HUDEP-2 (cell line): ENCODE data around the gene RACK1.
"Not testable (repeated sequence)": the region's sequence is repeated elsewhere in the genome, so short reads cannot be mapped to it uniquely, and the experiment has no call there.

ENCODE experiments used
- DNase-seq, 76 experiments: peaks; one replicate each; lab custom pipeline; 2025; ENCODE audit not compliant: unreplicated experiment in 76 of 76; lab: John Stamatoyannopoulos, UW

Gene RACK1

DNA sequence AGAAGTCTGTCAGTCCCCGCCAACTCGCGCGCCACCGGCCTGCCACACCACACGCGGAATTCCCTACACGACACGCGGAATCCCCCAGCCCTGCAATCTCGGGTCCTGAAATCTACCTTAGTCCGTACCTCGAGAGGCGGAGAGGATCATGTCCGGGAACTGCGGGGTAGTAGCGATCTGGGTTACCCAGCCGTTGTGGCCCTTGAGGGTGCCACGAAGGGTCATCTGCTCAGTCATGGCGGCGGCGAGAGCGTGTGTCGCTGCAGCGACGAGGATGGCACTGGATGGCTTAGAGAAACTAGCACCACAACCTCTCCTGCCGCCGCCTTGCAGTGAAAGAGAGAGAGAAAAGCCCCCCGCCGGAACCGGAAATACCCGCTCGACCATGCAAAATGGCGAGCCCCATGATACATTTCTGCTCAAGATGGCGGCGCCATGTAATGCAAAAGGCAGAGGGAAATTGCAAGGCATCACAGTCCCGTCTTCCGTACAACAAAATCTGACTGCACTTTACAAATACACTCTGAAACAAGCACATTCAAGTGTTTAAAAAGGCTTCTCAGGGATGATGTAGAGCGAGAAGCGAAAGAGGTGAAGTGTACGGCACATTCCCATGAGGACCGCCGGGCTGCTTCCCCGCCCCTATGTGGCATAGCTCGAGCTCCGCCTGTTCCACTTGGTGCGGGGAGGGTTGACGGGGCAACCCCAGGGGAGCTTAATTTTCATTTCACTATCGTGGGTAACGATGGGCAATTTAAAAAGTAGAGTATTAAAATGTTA, at the start of gene RACK1:
Gene RACK1, minus strand, starts transcription at position 343 of the 780 bp plus-strand sequence. Its CDS starts 106 bp downstream, at position 237.
- no peak for DNase-seq

DNA sequence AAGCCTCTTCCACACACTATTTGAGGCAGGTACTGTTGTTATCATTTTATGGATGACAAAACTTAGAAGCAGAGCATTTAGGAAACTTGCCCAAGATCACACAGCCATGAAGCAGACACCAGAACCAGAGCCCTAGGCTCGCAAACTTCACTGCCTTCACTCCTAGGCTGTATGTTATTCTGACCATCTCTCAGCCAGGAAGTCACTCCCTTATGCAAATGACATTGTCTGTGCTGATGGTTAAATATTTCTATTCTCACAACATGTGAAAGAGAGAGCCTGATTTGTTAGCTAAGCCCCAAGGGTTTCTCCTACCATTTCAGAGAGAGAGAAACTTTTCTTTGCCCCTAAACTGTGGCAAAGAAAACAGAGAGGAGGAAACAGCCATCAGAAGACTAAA, 43.6 kb upstream of the RACK1 start:
- not testable (repeated sequence) for DNase-seq

DNA sequence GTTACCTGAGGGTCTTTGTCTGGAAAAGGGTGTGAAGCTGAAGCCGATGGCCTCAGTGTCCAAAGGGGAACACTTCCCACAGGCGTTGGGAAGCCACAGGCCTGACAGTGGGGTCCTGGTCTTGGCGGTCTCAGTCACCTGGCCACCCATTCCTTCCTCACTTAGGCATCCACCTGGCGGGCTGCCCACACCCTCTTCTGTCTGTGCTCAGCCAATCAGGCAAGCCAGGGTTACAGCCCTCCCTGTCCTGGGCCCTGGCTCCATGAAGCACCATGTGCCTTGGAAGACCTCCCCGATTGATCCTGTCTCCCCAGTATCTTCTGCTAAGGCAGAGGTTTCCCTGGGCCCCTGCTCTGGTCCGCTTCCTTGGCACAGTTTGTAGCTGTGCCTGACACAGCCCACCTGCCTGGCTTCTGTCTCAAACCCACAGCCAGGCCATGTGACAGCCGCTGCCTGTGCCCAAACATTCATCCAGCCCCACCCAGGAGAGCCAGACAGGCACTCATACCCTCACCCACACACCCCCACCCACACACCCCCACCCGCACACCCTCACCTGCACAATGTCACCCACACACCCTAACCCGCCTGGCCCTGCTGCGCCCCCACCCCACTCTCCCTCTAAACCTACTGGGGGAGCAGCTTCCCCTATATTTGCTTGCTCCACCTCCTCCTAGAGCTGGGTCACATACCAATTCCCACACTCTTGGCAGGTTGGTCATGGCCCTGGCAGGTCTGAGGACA, 42.4 kb upstream of the RACK1 start:
- not testable (repeated sequence) for DNase-seq

DNA sequence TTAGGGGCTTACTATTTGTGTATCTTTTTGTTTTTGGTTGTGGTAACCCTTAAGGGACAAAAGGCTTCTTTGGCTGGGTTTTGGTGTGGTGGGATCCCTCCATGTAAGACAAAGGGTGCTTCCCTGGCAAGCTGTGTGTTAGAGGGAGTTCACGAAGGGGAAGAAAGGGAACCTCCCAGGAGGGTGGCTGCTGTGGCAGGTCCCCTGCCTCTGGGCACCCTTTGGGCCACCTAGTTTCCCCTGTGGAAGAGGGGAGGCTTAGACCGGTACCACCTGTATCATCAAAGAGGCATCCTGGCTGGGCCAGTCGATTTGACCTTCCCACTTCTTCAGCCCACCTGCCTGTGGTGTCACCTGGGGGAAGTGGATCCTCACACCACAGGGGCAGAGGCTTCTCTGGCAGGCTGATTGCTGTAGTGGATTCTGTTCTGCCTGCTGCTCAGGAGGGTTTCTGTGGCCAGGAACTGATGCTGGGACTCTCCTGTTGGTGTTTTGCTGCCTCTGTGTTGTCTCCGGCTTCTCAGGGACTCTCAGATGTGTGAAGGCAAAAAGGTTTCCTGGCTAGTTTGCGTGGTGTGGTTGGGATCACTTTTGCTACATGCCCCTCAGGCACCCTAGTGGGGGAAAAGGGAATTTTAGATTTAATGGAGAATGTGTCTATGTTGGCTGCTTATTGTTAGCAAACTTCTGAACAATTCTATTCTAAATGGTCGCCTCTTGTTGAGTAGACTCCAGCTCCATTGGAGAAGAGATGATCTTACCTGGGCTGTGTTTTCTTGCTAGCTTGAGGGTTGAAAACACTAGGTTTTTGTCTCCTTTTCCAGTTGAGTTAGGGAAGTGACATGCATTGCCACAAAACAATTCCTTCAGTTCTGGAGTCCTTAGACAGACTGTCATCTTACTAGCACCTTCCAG, 40.4 kb upstream of the RACK1 start:
- DNase-seq = not testable (repeated sequence)

DNA sequence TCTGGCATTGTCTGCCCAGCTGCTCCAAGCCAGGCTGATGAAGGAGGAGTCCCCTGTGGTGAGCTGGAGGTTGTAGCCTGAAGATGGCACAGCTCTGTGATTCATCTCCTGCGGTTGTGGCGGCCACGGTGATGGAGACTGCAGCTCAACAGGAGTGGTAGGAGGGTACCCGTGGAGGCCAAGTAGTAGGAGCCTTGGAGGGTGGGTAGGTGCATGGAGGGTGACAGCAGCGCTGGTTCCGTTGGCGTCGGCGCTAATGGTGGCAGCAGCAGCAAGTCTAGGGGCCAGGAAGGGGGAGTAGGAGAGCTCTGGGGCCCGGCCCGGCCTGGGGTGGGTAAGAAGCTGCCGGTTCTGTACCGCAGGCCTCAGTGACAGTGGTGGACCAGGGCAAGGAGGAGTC, 39.6 kb upstream of the RACK1 start:
- no peak for DNase-seq

DNA sequence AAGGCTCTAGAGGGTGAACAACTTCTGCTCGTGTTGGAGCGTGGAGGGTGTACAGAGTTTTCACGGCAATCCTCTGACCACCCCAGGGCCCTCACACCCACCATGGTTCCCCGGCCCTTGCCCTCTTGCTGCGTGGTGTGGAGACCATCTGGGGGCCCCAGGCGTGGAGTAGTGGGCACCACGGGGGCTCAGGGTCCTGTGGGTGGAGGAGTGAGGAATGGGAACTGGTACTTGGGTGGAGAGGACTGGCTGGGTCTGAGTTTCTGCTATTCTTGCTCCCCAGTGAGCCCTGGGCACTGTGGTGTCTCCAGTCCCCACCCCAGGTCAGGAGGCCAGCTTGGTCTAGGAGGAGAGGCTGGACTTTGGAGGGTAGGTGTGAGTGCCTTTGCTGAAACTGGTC, 39.2 kb upstream of the RACK1 start:
- no peak for DNase-seq

DNA sequence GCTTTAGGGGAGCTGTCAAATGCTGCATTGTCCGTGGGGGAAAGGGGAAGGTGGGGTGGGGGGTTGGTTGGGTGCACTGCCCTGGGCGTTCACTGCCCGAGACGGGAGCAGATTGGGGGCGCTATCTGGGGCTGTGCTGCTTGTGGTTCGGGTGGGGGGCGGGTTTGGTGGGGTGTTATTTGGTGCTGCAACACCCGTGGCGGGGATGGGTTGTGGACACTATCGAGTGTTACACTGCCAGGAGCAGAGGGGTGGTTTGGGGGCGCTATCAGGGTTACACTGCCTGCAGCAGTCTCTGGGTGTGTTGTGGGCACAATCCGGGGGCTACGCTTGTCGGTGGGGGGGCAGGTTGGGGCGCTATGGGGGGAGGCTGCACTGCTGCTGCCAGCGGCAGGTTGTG, 38.7 kb upstream of the RACK1 start:
- not testable (repeated sequence) for DNase-seq

DNA sequence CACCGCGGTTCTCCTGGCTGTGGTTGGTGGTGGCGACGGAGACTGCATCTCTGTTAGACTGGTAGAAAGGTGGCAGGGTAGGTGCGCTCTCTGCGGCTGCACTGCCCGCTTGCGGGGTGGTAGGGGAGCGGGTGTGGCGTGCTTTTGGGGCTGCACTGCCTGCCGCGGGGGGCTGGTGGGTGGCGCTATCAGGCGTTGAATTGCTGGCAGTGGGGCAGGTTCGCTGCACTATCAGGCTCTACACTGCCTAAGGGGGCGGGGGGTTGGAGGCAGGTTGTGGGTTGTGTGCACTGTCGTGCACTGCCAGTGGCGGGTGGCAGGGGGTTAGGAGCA, 38.2 kb upstream of the RACK1 start:
- no peak for DNase-seq

DNA sequence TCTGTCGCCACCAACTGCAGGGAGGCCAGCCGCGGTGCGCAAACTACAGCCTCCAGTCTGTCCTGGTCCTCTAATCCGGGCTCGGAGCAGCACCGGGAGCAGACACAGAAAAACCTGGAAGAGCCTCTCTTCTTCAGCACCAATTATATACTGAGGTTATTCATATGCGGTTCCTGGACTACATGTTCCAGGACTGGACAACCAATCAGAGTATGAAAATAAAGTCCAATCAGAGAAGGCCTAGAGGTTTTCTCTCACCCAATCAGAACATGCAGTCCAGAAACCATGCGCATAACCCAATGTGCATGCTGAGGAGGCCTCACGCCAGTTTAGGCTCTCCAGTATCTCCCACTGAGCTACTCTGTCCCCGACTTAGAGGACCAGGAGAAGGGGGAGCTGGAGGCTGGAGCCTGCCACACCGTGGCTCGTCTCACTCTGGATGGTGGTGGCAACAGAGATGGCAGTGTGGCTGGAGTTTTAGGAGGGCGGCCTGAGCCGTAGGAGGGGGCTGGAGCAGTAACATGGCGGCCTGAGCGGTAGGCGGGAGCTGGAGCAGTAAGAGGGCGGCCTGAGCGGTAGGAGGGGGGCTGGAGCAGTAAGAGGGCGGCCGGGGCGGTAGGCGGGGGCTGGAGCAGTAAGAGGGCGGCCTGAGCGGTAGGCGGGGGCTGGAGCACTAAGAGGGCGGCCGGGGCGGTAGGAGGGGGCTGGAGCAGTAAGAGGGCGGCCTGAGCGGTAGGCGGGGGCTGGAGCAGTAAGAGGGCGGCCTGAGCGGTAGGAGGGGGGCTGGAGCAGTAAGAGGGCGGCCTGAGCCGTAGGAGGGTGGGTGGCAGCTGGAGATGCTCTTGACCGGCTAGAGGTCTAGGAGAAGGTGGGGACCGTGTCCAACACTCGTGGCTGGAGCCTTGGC, 37.6 kb upstream of the RACK1 start:
- DNase-seq = no peak

DNA sequence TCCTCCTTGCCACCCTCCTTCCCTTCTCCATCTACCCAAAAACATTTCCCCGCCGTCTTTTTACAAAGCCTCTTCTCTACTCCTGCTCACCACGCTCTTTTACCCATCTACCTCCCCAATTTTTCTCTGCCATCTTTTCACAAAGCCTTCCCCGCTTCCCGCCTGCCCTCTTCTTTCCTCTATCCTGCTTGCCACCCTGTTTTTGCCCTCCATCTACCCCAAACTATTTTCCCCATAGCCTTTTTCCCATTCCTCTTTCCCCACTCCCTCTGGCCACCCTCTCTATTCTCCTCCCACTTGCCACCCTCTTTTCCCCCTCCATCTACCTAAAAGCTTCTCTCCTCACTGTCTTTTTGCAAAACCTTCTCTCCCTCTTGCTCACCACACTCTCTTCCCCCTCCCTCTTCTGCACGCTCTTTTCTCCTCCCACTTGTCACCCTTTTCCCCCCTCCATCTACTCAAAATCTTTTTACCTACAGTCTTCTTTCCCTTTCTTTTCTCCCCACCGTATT, 36.6 kb upstream of the RACK1 start:
- no peak for DNase-seq

DNA sequence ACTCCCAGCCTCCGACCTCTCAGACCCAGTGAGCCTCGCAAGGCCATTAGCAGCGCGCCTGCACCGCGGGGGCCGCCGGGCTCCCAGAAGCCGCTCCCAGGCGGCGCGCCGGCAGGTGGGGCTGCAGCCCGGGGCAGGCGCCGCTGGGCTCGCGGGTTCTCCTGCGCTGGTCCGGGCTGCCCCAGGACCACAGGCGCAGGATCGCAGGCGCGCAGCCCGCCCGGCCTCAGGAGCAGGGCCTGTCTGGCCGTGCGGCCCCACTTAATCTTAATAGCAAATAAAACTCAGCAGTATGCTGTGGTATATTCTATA, 29.7 kb upstream of the RACK1 start:
- DNase-seq = not testable (repeated sequence)

DNA sequence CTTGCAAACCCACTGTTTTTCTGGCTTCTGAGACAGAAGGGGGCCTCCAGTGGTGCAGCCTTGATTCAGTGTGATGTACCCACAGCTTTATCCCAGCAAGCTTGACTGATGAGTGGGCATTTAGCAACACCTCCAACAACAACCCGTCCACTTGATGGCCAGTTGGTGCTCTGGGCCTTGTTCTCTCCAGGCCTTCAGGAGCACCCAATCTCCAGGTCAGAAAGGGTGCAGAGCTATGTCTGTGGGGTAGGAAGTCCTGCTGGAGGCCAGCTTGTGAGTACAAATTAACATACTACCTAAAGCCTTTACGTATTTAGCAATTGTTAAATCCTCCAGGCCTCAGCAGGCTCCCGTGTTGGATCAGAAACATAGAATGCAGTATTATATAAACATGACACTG, 27.4 kb upstream of the RACK1 start:
- DNase-seq = no peak

DNA sequence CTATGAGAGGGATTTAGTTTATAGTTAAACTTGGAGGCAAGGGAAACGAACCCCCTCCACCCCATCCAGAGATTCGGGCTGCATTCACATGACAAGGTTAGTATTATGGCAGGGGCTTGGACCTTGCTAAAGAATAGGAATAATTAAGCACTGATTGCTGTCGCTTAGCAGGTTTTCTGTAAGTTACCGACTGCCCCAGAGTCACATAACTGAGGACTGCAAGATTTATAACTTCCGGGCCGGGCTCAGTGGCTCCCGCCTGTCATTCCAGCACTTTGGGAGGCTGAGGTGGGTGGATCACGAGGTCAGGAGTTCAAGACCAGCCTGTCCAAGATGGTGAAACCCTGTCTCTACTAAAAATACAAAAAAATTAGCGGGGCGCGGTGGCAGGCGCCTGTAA, 24.2 kb upstream of the RACK1 start:
- not testable (repeated sequence) for DNase-seq

DNA sequence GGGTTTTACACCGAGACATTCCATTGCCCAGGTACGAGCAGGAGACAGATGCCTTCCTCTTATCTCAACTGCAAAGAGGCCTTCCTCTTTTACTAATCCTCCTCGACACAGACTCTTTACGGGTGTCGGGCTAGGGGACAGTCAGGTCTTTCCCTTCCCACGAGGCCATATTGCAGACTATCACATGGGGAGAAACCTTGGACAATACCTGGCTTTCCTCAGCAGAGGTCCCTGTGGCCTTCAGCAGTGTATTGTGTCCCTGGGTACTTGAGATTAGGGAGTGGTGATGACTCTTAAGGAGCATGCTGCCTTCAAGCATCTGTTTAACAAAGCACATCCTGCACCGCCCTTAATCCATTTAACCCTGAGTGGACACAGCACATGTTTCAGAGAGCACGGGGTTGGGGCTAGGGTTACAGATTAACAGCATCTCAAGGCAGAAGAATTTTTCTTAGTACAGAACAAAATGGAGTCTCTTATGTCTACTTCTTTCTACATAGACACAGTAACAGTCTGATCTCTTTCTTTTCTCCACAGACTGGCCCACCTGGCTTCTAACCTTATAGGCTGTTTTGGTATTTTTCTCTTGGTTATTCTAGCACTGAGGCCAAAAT, 23.7 kb upstream of the RACK1 start:
- DNase-seq = not testable (repeated sequence)

DNA sequence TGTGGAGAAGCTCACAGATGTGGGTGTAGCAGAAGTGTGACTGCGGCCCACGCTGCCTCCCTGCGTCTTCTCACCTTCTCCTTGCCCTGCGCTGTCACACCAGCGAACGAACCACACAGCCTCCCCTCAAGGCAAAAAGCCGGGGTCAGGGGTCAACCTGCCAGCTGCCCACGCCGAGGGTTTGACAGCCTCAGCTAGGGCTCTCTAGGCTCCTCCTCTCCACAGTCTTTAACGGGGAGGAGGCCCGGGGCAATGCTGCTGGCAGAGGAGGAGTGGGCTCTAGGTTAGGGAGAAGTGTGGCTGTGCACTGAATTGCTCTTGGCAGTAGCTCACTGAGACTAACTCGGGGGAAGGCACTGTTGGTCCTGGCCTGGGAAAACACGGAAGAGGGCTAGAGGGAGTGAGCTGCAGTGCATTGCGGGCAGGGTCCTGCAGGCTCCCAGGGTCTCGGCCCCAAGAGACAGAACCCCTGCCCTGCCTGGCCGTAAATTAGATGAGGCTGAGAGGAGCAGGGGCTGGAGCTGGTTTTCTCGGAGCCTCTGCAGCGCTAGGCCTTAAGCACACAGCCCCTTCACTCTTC, 21.5 kb upstream of the RACK1 start:
- no peak for DNase-seq

DNA sequence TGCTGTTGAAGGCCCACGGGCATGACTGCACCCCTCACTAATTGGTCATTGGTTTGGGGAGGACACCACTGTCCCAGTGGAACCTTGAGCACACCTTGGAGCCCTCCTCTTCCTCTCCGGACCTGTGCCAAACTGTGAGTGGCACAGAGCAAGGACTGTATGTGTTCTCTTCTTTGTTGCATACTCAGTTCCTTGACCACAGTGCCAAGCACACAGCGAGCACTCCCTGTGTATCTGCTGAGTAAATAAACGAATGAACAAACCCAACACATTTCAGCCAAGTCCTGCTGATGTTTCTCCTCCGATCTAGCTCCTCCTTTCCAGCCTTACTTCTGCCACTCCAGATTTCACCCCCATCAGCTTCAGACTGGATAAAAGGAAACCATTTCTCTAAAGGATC, 19.9 kb upstream of the RACK1 start:
- no peak for DNase-seq

DNA sequence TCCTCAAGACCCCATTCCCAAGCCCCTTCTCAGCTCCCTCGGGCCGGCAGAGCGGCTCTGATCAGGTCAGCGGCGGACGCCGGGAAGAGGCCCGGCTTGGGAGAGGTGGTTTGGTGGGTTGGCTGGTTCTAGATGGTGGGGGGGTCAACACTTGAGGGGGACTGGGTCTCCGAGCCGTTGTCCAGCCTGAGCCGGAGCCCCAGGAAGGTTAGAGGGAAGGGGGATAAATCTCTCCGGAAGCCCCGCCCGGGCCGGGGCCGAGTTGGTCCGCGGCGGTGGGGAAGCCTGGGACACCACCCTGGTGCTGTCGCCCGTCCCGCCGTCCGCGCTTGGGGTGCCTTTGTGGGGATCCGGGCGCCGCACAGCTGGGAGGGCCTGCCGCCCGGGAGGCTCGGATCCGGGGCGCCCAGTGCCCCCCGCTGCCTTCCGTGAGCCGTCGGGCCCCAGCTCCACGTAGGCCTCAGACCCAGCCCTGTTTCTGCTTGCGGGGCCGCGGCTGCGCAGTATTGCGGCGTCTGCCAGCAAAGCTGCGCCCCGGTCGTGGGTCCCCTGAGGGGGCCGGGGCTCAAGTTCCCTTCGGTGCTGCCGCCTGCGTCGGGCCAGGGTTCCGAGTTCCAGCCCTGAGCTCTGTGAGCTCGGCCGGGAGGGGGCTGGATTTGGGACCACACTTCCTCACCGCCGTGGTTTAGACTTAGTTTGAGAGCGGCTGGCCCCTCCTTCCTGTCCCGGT, 17.8 kb upstream of the RACK1 start:
- no peak for DNase-seq

DNA sequence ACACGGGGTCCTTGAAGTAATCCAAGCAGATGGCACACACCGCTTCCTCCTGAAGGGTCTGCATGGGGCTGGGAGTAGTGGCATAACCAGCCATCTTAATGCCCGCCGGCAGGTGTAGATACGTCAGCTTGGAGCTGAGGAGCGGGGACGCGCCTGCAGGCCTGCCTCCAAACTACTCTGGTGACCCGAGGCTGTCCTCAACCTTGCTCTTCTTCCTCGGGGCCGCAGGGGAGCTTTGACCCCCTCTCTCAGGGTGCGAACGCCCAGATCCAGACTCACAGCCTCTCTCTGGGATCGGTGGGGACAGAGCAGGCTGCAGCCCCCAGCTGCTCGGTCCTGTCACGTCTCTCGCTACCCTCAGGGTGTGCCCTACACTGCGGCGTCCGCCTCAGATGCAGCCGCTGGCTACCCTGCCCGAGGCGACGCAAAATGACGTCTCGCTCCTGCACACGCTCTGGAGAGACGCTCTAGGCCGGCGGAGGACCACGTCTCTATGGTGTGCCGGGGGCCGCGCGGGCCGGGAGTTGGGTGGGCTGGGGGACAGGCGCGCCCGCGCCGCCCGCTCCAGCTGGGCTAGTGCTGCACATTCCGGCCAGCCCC, 17.1 kb upstream of the RACK1 start, which contains the start of gene TRIM52:
Gene TRIM52, minus strand, starts transcription at position 424 of the 600 bp plus-strand sequence. Its CDS starts 330 bp downstream, at position 94.
- DNase-seq = no peak
